Adrenal gland (tissue), 12 donors: ENCODE results near the gene PGRMC2. TPM values are rescaled to one million over a fixed set of nuclear protein-coding genes. Genes with fewer than 3 reads are reported as not detected.

Experiments
- DNase-seq, 7 donors: peaks; one replicate each; pipeline ENCODE4 v3.0.0-alpha.2; 2019 to 2020
- H3K27ac ChIP-seq, 5 donors: fragments of 200-600 bp; sonication (generic) in 4 of 5; 1 replicate in 3 of 5; 2 replicates in 2 of 5; pipeline versions ENCODE4 v1.5.1 to v1.8.0; 2016 to 2020; ENCODE audit warnings: mild to moderate bottlenecking in 1 of 5
- H3K27me3 ChIP-seq: fragments of 200-600 bp; 2 replicates; pipeline ENCODE4 v1.8.0; 2021
- H3K36me3 ChIP-seq, 2 donors: fragments of 200-600 bp; replicated peaks in 1 of 2; 1 replicate in 1 of 2; 2 replicates in 1 of 2; pipeline versions ENCODE4 v1.5.1 to v1.8.0; 2018 to 2022
- H3K4me1 ChIP-seq, 2 donors: fragments of 200-600 bp; replicated peaks in 1 of 2; 1 replicate in 1 of 2; 2 replicates in 1 of 2; pipeline versions ENCODE4 v1.5.1 to v1.8.0; 2018 to 2021
- H3K4me3 ChIP-seq, 4 donors: fragments of 200-600 bp; sonication (generic) in 3 of 4; one replicate each; pipeline ENCODE4 v1.5.1; 2016 to 2018
- H3K9me3 ChIP-seq, 3 donors: fragments of 200-600 bp; sonication (generic) in 1 of 3; replicated peaks in 1 of 3; 1 replicate in 2 of 3; 2 replicates in 1 of 3; pipeline versions ENCODE4 v1.5.1 to v1.8.0; 2016 to 2021
- POLR2A ChIP-seq, 2 donors: fragments of 450-650 bp; IDR thresholded peaks; one replicate each; pipeline ENCODE4 v1.6.1; 2017; ENCODE audit warnings: antibody characterized with exemption in 2 of 2, mild to moderate bottlenecking in 2 of 2, moderate library complexity in 1 of 2
- WGBS, 4 donors: extraction: QIAGEN DNeasy Blood & Tissue Kit in 2 of 4; methylation state at CpG; one replicate each; pipeline versions ENCODE4 v1.1.5 to v1.1.7; 2013 to 2017; 5-methylcytosine and 5-hydroxymethylcytosine counted together
- intact Hi-C, 2 donors: fragments of 100-400 bp; cut with DNase I; formaldehyde crosslinking; loops; one replicate each; pipeline versions ENCODE4 v1.14.1 to v1.15.0; 2022 to 2023
- polyA plus RNA-seq, 3 donors: library from polyadenylated mRNA; stranded (reverse); fragments of 200-250 nt in 2 of 3; fragments of 350-450 nt in 1 of 3; fragmentation: Illumina TruSeq in 1 of 3; extraction: RNeasy Lipid Tissue Mini Kit (QIAGEN cat#74804) in 1 of 3; gene quantifications; one replicate each; pipeline ENCODE4 v1.2.3, GENCODE V29; 2013 to 2014
- total RNA-seq, 9 donors: library from RNA; depleted of rRNA in 4 of 9; stranded (reverse); fragments of >200 nt in 4 of 9; fragments of 120-200 nt in 1 of 9; fragmentation: NEBNext Ultra II Directional in 1 of 9; extraction: Animal tissue kit (Norgen Biotek cat#: 25700) in 1 of 9; gene quantifications; one replicate each; pipeline versions ENCODE4 v1.1.0 to v1.2.4, GENCODE V29; 2013 to 2023
- TF ChIP-seq, protein P1 (sequence below), 6 experiments: fragments of 450-650 bp in 4 of 6; fragments of 200-600 bp in 2 of 6; sonication (generic) in 1 of 6; IDR thresholded peaks; 1 replicate in 5 of 6; 2 replicates in 1 of 6; pipeline versions ENCODE4 v1.5.1 to v1.8.0; 2016 to 2021; ENCODE audit warnings: antibody characterized with exemption in 6 of 6, mild to moderate bottlenecking in 2 of 6, moderate library complexity in 1 of 6
- donor health status: healthy with polysubstance abuse.
- donor health status: Bipolar disorder and iron deficiency.
- donor health status: DM: yes; HTN: yes; CAD: no.
- donor health status: DM: no; HTN: no; CAD: no.
- donor health status: DM: no; HTN: no; CAD: no.
- donor health status: DM: yes; HTN: yes; CAD: no.

PGRMC2 gene
- total and polyA plus RNA-seq, 12 donors, result 22.9 to 152 (median 43.8) TPM

DNA sequence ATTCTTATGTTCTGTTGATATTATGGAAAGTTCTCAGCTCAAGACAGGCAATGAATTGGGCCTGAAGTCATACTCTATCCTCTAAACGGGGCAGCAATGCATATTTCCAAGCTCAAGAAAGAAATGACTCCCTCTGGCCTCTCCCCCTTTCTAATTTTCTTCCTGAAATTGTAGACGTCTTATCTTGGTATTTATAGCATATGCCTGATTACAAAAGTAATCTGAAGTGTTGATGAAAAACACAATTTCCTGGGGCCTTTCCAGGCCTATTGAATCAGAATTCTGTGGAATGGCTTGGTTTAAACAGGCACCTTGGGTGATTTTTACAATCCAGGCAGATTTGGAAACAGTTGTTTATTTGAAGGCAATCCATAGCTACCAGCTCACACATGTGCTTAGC lies 21.4 kb upstream of the PGRMC2 start:
- H3K4me1 ChIP-seq, result peaks cover 11 to 14% of the 10 kb centered on the region in 2 donors
- no peak overlapping the region for H3K27ac ChIP-seq
- DNase-seq, result no peak
- H3K9me3 ChIP-seq, result no peaks in the 10 kb centered on the region
- 44 to 56% (median 47%) methylated on average over 2 of the region's 2 CpGs for WGBS, 4 donors
- no peaks in the 10 kb centered on the region for H3K36me3 ChIP-seq
- TF ChIP-seq, protein P1, sequence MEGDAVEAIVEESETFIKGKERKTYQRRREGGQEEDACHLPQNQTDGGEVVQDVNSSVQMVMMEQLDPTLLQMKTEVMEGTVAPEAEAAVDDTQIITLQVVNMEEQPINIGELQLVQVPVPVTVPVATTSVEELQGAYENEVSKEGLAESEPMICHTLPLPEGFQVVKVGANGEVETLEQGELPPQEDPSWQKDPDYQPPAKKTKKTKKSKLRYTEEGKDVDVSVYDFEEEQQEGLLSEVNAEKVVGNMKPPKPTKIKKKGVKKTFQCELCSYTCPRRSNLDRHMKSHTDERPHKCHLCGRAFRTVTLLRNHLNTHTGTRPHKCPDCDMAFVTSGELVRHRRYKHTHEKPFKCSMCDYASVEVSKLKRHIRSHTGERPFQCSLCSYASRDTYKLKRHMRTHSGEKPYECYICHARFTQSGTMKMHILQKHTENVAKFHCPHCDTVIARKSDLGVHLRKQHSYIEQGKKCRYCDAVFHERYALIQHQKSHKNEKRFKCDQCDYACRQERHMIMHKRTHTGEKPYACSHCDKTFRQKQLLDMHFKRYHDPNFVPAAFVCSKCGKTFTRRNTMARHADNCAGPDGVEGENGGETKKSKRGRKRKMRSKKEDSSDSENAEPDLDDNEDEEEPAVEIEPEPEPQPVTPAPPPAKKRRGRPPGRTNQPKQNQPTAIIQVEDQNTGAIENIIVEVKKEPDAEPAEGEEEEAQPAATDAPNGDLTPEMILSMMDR (IDR thresholded peaks at IDR 0.05), result no peak
- no peak overlapping the region for H3K4me3 ChIP-seq
- H3K27me3 ChIP-seq, result no peaks in the 10 kb centered on the region
- intact Hi-C loops, result no loop called here

DNA sequence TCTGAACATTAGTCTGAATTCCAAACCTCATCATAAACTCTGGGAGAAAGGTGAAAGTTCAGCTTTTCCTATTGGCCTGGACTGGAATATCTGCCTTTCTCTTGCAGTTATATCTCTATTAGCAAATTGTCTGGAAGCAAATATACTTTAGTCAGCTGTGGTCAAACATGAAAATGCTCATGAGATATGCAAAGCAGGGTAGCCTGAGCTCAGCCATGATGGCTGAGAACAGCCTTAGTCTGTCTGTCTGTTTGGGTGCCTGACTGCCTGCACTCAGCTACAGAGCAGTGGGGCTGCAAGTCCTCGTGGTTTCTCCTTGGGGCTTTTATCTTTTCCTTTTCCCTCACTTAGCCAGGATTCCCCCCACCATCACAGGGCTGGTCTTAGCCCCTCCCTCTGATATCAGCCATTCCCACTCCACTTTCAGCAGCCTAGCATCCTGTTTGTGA lies 19.5 kb upstream of the PGRMC2 start:
- intact Hi-C loops, result no loop called here
- Histone ChIP-seq H3K9me3 (no peaks in the 10 kb centered on the region), H3K36me3 (no peaks in the 10 kb centered on the region), H3K4me1 (peaks cover 11 to 14% of the 10 kb centered on the region in 2 donors), H3K27me3 (no peaks in the 10 kb centered on the region), H3K4me3 (no peak overlapping the region), H3K27ac (no peak overlapping the region)
- TF ChIP-seq, protein P1 (IDR thresholded peaks at IDR 0.05), result no peak
- TF ChIP-seq POLR2A (IDR thresholded peaks at IDR 0.05), result no peak
- 47 to 85% (median 72%) methylated on average over 1 of the region's 1 CpG for WGBS, 4 donors
- no peak for DNase-seq

DNA sequence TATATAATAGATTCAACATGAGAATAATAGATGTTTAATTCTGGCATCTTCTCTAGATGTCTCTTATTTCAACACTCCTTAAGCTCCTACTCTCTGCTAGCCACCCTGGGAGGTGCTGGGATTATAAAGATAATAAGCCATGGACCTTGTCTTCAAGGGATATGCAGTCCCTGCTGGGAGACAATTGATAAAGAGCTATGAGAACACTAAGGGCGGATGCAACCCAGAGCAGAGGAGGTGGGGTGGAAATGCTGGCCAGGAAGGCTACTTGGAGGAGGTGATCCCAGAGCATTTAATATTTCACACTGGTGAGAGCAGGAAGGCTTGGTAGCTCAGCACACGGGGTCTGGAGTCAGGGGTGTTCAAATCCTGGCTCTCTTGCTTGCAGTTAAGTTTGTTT lies 18.3 kb upstream of the PGRMC2 start:
- TF ChIP-seq, protein P1 (IDR thresholded peaks at IDR 0.05), result no peak
- no peak for TF ChIP-seq POLR2A (IDR thresholded peaks at IDR 0.05)
- no peak overlapping the region for H3K27ac ChIP-seq
- 88 to 97% (median 93%) methylated on average over 2 of the region's 2 CpGs for WGBS, 4 donors
- peaks cover 11 to 14% of the 10 kb centered on the region in 2 donors for H3K4me1 ChIP-seq
- no peaks in the 10 kb centered on the region for H3K36me3 ChIP-seq
- intact Hi-C loops, result no loop called here
- no peak overlapping the region for H3K4me3 ChIP-seq
- DNase-seq, result no peak
- H3K9me3 ChIP-seq, result no peaks in the 10 kb centered on the region
- H3K27me3 ChIP-seq, result no peaks in the 10 kb centered on the region

DNA sequence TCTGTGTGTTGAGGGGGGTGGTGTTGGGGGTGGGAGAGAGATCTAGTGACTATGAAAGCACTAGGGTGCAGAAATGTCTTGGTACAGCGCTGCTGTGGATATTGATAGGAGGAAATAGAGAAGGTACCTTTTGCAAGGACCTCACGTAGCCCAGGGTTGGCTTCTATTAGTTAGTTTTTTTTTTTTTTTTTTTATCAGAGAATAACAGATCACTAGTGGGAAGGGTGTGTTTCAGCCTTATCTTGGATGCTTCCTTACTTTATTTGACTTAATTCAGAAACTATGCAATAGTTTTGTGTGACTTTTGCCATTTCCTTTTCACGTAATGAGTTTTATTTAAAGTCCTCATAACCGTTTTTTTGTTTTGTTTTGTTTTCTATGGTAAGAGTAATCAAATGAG lies 16.4 kb upstream of the PGRMC2 start:
- Histone ChIP-seq H3K36me3 (no peaks in the 10 kb centered on the region), H3K4me1 (peaks cover under 1 to 2% of the 10 kb centered on the region in 2 donors), H3K27ac (no peak overlapping the region), H3K27me3 (no peaks in the 10 kb centered on the region), H3K9me3 (no peaks in the 10 kb centered on the region), H3K4me3 (no peak overlapping the region)
- intact Hi-C loops, result no loop called here
- 73 to 81% (median 74%) methylated on average over 4 of the region's 4 CpGs for WGBS, 4 donors
- no peak for TF ChIP-seq POLR2A (IDR thresholded peaks at IDR 0.05)
- TF ChIP-seq, protein P1 (IDR thresholded peaks at IDR 0.05), result no peak
- no peak for DNase-seq
